Activated T-helper 17 cell treated with anti-CD3 and anti-CD28 coated beads, Interleukin-2, amount 50 U/mL, for 72 hours (primary cell): Measurements from ENCODE around the gene ADAMTS12. TPM values are rescaled to one million over a fixed set of nuclear protein-coding genes. Genes with fewer than 3 reads are reported as not detected.
A peak's percentile ranks its signal among the peaks of the same experiment; 100 is the strongest.

Experiments used
- ATAC-seq: fragments of 150-1000 bp; cut with Tn5 transposase; replicated peaks from 2 replicates; pipeline ENCODE4 v1.10.0; 2021; ENCODE audit warnings: mild to moderate bottlenecking, moderate library complexity
- H3K27ac Mint-ChIP-seq: one replicate; pipeline ENCODE4 v1.8.0; 2022; ENCODE audit warnings: mixed read lengths
- H3K27me3 Mint-ChIP-seq: one replicate; pipeline ENCODE4 v1.8.0; 2022; ENCODE audit warnings: mixed read lengths
- H3K36me3 Mint-ChIP-seq: one replicate; pipeline ENCODE4 v1.8.0; 2022; ENCODE audit warnings: low read depth, mild to moderate bottlenecking, mixed read lengths
- H3K4me1 Mint-ChIP-seq: one replicate; pipeline ENCODE4 v1.8.0; 2022; ENCODE audit warnings: mixed read lengths
- H3K4me3 Mint-ChIP-seq: one replicate; pipeline ENCODE4 v1.8.0; 2022; ENCODE audit warnings: mild to moderate bottlenecking, mixed read lengths
- H3K9me3 Mint-ChIP-seq: one replicate; pipeline ENCODE4 v1.8.0; 2022; ENCODE audit warnings: mixed read lengths
- total RNA-seq, 2 donors: library from RNA; stranded (reverse); gene quantifications; one replicate each; pipeline ENCODE4 v1.2.3, GENCODE V29; 2022

The ADAMTS12 gene
- total RNA-seq, 2 donors from 2014 or later: not detected

DNA sequence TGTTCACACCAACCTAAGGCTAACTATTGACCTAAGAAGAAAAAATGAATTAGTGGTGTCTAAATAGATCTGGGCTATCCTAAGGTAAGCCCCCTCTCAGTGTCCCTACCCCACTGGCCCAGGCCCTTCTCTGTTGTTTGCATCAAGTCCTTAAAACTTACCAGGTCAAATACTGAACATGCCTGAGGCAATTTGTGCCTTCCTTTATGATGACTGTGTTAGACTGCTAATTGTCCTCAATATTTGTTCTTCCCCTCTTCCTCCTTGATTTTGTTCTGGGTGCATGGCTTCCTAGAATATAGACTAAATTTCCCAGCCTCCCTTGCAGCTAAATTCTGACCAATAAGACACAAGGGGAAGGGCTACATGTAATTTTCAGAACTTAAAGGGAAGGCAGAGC lies 199.9 kb downstream of the ADAMTS12 start:
- no peaks in the 10 kb centered on the region for H3K27me3 Mint-ChIP-seq
- no peak overlapping the region for H3K4me3 Mint-ChIP-seq
- H3K4me1 Mint-ChIP-seq: no peaks in the 10 kb centered on the region
- H3K27ac Mint-ChIP-seq: no peak overlapping the region
- ATAC-seq: no peak
- H3K9me3 Mint-ChIP-seq: no peaks in the 10 kb centered on the region
- H3K36me3 Mint-ChIP-seq: no peaks in the 10 kb centered on the region

DNA sequence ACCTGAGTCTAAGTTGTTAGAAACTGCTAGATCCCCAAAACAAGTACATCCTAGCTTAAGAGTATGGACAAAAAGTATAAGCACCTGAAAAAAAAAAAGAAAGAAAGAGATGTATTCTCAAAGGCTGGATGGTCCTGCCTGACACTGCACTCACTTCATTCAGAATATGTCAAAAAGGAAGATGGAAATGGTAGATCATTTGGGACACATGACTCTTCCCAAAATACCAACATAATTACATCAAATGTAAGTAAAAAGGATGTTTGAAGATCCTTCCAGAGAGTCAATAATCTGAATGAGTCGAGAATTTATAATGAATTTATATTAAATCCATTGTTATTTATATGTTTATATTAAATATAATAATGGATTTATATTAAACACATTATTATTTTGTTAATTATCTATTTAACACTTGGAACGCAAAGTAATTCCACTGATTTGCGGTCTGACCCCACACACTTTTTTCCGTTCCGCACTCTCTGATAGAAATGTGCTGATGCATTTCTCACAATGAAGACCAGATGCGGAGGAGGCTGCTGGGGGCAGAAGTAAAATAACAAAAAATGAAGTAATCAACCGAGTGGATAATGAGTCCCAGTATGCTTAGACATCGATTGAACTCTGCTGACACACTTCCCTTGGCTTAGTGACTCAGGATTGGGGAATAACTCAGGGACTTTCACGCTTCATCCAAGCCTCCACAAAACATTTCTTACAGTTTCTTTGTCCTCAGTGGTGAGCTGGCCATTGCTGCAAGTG lies 201.2 kb downstream of the ADAMTS12 start:
- Mint-ChIP-seq H3K4me3 (no peak overlapping the region), H3K36me3 (no peaks in the 10 kb centered on the region), H3K9me3 (no peaks in the 10 kb centered on the region), H3K27ac (no peak overlapping the region), H3K27me3 (peaks cover 3% of the 10 kb centered on the region), H3K4me1 (no peaks in the 10 kb centered on the region)
- no peak for ATAC-seq

DNA sequence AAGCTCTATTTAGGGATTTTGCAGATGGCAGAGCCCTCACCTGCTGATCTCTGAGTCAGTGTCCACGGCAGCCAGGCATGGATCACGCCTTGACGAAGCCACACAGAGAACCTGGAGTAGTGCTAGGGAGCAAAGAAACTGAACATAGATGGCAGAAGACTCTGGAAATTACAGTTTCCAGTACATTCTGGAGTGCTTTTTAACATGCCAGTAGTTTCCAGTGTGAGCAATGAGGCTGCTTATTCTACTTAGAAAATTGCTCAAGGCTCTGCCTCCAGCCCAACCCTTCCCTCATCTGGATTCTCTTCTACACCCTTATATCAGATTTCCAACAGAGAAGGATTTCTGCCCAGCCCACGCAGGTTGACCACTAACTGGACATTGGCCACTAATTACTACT lies 203.3 kb downstream of the ADAMTS12 start:
- Mint-ChIP-seq H3K27me3 (peaks cover 3% of the 10 kb centered on the region), H3K4me1 (no peaks in the 10 kb centered on the region), H3K27ac (no peak overlapping the region), H3K9me3 (no peaks in the 10 kb centered on the region), H3K36me3 (no peaks in the 10 kb centered on the region), H3K4me3 (no peak overlapping the region)
- no peak for ATAC-seq

DNA sequence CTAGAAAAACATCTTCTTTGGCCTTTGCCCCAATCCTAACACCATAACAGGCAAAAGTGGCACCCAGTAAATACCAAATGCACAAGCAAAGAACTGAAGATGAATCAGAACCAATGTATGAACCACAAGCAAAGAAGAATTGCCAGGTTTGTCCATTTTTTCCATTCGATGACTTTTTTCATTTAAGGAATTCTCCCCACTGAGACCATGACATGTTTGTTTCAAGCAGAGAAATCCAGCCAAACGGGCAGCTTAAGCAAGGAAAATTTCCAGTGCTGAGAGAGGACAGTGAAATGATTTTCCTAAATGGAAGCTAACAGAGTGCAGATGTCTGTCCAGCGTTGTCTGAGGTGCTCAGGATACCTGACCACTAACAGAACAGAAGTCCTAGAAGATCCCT lies 203.7 kb downstream of the ADAMTS12 start:
- Mint-ChIP-seq H3K4me3 (no peak overlapping the region), H3K4me1 (no peaks in the 10 kb centered on the region), H3K36me3 (no peaks in the 10 kb centered on the region), H3K27me3 (peaks cover 3% of the 10 kb centered on the region), H3K27ac (no peak overlapping the region), H3K9me3 (no peaks in the 10 kb centered on the region)
- no peak for ATAC-seq

DNA sequence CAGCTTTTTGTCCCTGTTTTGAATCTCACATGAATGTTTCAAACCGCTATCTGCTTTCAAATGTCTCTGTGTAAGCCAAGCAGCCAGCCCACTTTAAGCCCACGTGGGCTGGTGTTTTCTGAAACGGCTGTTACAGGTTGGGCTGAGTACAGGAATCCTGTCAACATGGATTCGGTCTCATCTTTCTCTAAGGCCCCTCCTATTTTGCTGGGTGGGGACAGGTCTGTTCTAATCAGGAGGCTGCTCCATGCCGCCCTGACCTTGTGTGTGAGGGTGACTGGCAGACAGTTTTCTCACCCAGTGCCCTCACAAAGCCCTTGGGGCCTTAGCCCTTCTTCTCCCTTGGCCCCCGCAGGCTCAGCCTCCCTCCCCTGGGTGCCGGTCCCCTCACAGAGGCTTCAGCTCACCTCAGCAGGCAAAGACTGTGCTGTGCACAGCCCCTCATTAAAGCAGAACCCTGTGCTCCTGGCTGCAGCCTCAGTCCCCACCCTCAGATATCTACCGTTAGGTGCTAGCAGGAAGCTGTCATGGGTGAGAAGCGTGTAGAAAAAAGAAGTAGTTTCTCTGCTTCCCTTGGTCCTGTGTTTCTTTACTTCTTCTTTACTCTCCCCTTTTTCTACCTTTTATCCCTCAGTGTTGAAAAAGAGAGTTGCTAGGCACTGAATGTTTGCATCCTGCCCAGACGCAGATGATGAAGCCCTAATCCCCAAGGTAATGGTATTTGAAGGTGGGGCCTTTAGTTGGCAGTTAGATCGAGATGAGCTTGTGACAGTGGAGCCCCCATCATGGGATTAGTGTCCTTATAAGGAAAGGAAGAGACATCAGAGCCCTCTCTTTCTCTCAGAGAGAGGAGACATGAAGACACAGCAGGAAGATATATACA lies 205.7 kb downstream of the ADAMTS12 start:
- Mint-ChIP-seq H3K9me3 (no peaks in the 10 kb centered on the region), H3K4me3 (no peak overlapping the region), H3K36me3 (no peaks in the 10 kb centered on the region), H3K27ac (no peak overlapping the region), H3K27me3 (peaks cover 3% of the 10 kb centered on the region), H3K4me1 (no peaks in the 10 kb centered on the region)
- no peak for ATAC-seq

DNA sequence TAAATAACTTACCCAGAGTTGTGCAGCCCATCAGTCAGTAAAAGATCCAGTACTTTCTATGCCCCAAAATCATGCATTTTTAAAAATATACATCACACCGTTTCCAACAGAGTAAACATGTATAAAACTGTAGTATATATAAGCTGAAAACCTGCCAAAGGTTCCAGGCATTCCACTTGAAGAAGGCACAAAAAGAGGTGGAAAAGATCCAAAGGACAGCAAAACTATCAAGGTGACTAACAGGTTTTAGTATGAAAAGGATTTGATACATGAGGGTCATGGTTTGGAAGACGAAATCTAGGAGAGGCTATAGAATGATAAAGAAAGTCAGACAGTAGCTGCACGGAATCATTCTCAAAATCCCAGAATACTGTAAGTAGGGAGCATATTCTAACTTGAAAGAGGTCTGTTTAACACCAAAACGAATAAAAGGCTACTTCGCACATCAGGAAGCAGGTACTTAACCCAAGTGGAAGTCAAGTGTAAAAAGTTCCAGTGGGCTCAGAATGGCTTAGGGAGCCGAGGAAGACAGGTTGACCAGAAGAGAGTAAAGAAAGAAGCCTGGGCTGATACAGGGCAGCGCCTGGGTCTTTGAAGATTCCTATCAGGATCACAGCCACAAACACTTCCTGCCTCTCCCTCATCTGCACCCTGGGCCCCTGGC lies 207.2 kb downstream of the ADAMTS12 start:
- no peak overlapping the region for H3K27ac Mint-ChIP-seq
- no peaks in the 10 kb centered on the region for H3K36me3 Mint-ChIP-seq
- H3K4me1 Mint-ChIP-seq: no peaks in the 10 kb centered on the region
- H3K27me3 Mint-ChIP-seq: peaks cover 3% of the 10 kb centered on the region
- H3K4me3 Mint-ChIP-seq: no peak overlapping the region
- ATAC-seq: no peak
- H3K9me3 Mint-ChIP-seq: no peaks in the 10 kb centered on the region

DNA sequence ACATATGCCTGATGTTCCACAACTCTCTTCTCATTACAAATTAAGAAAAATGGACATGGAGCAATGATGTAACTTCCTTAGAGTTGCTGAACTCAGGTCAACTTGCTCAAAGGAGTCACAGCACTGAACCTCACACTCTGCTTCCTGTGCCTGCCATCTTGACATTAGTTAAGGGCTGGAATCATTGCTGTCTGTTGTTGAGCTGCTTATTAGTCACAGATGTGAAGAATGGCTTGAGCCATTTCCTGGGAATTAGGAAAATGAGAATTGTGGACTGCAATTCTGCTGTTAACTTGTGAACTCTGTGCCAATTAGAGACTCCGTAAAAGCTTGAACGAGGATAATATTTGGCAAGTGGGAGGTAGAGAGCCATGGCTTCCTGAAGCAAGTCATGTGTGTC lies 212.0 kb downstream of the ADAMTS12 start:
- no peaks in the 10 kb centered on the region for H3K27me3 Mint-ChIP-seq
- no peaks in the 10 kb centered on the region for H3K9me3 Mint-ChIP-seq
- H3K27ac Mint-ChIP-seq: no peak overlapping the region
- no peaks in the 10 kb centered on the region for H3K4me1 Mint-ChIP-seq
- H3K4me3 Mint-ChIP-seq: no peak overlapping the region
- ATAC-seq: no peak
- no peaks in the 10 kb centered on the region for H3K36me3 Mint-ChIP-seq

DNA sequence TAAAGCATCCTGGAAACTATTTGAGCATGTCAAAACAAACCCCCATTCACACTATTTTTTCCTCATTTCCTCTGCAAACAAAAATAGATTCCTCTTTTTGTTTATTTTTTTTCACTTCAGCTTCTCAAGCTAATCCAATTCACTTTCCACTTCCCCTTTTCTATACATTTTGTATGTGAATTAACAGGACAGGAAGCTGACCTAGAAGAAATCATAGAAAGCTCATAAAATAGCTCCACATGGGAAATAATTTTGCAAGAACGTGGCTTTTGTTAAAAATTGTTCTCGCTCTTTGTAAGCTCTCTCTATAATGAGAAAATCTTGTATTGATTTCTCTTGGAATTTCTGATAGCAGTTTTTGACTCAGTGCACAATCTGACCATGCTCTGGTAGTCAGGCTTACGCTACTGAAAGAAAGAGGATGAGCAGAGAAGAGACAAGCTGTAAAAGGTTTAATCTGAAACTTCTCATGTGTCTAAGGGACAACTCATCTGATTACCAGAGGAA lies 215.8 kb downstream of the ADAMTS12 start:
- no peak for ATAC-seq
- Mint-ChIP-seq H3K27me3 (no peaks in the 10 kb centered on the region), H3K27ac (no peak overlapping the region), H3K4me1 (no peaks in the 10 kb centered on the region), H3K9me3 (no peaks in the 10 kb centered on the region), H3K36me3 (no peaks in the 10 kb centered on the region), H3K4me3 (no peak overlapping the region)

DNA sequence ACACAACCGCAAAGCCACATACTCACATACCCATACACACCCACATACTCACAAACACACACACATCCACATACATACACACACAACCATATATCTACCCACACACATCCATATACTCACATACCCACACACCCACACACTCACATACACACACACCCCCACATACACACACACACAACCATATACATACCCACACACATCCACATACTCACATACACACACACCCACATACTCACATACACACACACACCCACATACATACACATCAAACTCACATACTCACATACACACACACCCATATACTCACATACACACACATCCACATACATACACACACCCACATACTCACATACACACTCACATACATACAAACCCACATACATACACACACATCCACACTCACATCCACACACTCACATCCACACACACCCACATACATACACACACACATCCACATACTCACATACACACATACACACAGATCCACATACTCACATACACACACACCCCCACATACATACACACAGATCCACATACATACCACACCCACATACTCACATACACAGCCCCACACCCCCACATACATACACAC lies 220.0 kb downstream of the ADAMTS12 start:
- no peaks in the 10 kb centered on the region for H3K9me3 Mint-ChIP-seq
- H3K36me3 Mint-ChIP-seq: no peaks in the 10 kb centered on the region
- no peaks in the 10 kb centered on the region for H3K4me1 Mint-ChIP-seq
- no peaks in the 10 kb centered on the region for H3K27me3 Mint-ChIP-seq
- peak; percentile 5 for ATAC-seq
- H3K4me3 Mint-ChIP-seq: no peak overlapping the region
- H3K27ac Mint-ChIP-seq: no peak overlapping the region

DNA sequence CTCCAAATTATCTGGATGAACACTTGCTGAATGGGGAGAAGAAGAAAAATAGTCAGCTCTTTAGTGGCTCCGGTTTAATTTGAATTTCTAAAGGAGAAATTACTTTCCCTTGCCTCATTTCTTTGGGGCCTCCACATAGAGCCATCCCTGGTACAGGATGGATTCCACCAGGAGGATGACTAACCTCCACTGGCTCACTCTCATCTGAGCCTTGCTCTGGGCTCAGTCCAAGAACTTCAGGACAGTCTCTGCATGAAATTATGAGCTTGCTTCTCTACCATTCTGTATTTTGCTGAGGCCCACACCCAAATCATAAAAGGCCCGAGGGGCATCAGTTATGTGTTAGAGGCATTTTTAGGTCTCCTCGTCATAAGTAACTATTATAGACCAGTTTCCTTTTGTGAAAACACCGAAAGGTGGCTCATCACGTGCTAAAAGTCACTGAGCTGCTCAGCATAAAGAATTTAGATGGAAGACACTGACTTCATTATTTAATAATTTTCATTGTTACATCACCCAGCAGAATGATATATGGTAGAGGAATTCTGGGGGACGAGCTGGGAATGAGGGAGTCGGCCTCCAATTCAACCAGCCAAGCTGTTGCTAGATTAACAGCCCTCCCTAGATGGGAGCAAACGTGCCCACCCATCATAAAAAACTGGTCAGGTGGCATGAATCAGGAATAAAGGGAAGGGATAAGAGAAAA lies 228.9 kb downstream of the ADAMTS12 start:
- no peak for ATAC-seq
- Mint-ChIP-seq H3K4me3 (no peak overlapping the region), H3K36me3 (no peaks in the 10 kb centered on the region), H3K27me3 (peaks cover 5% of the 10 kb centered on the region), H3K4me1 (no peaks in the 10 kb centered on the region), H3K27ac (no peak overlapping the region), H3K9me3 (no peaks in the 10 kb centered on the region)

DNA sequence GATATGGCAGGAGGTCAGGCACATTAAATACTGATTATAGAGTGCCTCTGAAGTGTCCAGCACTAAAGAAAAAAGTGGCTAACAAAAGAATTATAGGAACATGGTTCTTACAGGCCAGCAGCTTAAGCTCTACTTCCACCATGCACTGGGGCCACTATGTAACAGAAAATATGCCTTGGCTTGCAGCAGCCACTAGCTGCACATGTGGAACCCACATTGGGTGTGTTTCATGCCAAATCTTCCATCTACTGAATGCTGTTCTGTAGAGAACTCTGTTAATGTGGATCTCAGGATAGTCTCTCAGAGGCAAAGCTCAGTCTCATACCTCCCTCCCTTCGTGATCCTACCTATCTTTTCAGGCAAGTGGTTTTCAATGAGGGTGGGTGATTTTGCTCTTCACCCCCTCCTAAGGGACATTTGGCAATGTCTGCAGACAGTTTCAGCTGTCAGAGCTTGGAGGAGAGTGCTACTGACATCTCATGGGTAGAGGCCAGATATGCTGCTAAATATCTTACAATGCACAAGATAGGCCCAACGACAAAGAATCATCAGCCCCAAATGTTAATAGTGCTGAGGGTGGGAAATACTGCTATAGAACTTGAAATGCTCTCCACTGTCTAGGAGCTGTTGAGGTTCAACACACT lies 232.1 kb downstream of the ADAMTS12 start:
- no peak for ATAC-seq
- no peaks in the 10 kb centered on the region for H3K4me1 Mint-ChIP-seq
- H3K4me3 Mint-ChIP-seq: no peak overlapping the region
- peaks cover 5% of the 10 kb centered on the region for H3K27me3 Mint-ChIP-seq
- no peak overlapping the region for H3K27ac Mint-ChIP-seq
- H3K36me3 Mint-ChIP-seq: no peaks in the 10 kb centered on the region
- no peaks in the 10 kb centered on the region for H3K9me3 Mint-ChIP-seq

DNA sequence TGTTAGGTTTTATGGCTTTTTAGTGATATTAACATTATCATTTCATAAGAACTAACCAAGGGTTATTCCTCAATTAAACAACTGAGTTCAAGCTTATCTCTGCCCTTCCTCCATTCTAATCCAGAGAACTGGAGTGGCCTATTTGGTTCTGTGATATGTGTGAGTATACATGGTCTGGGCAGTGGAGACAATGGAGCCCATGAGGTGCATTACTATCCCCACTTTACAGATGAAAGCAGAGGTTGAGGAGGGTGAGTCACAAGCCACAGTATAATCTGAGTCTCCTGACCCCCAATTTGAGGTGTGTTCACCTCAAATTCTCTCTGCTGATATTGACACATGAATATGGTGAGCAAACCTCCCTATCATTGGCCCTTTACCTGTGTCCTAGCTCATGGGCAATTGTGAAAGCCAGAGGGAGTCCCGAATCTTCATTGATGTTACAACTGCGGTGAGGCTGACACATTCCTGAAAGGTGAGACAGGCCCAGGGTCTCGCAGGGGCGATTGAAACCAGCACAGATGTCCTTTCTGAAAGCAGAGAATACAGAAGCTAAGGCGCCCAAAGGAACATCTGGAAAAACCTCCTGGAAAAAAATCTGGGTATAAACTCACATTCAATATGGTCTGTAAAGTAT lies 233.9 kb downstream of the ADAMTS12 start:
- H3K4me3 Mint-ChIP-seq: no peak overlapping the region

DNA sequence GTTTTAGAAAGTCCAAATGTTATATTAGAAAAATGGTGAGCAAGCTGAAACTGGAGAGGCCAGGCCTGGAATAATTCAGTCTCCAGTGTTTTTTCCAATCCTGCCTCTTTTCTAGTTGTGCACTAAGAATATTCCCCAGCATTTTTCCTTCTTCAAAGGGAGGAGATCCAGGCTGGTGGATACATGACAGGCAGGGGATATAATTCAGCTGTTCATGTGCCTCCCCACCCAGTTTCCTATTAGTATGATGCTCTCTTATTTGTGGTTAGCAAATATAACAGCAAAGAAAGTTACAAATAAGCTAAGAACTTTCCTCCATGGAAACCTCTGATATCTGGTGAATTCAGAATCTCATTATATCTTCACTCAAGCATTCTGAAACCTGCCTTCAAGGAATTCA lies 234.6 kb downstream of the ADAMTS12 start:
- ATAC-seq: no peak
- H3K4me3 Mint-ChIP-seq: no peak overlapping the region

More for the DNA sequence above, 233.9 kb downstream of the ADAMTS12 start:
- Mint-ChIP-seq H3K27me3 (peaks cover under 1% of the 10 kb centered on the region), H3K4me1 (no peaks in the 10 kb centered on the region), H3K9me3 (no peaks in the 10 kb centered on the region), H3K27ac (no peak overlapping the region), H3K36me3 (no peaks in the 10 kb centered on the region)
- no peak for ATAC-seq

More for the DNA sequence above, 234.6 kb downstream of the ADAMTS12 start:
- Mint-ChIP-seq H3K9me3 (no peaks in the 10 kb centered on the region), H3K27me3 (no peaks in the 10 kb centered on the region), H3K36me3 (no peaks in the 10 kb centered on the region), H3K4me1 (no peaks in the 10 kb centered on the region), H3K27ac (no peak overlapping the region)
